GM18526 (cell line): ENCODE measurements around the gene LACTBL1.

Source experiments
- POLR2A ChIP-seq: IDR thresholded peaks from 3 replicates; pipeline ENCODE4 v1.6.1; 2011; ENCODE audit not compliant: insufficient read length; ENCODE audit errors: extremely low read depth

LACTBL1 gene

GRCh38 chr1:22952694-22953056 is 20.0 kb downstream of the LACTBL1 start:
- no peak for TF ChIP-seq POLR2A

GRCh38 chr1:22951796-22952195 is 20.9 kb downstream of the LACTBL1 start:
- TF ChIP-seq POLR2A: no peak

- no peak for TF ChIP-seq POLR2A
These were observed 22.8 kb downstream of the LACTBL1 start for GRCh38 chr1:22949822-22950331.

GRCh38 chr1:22944346-22945055 is 28.2 kb downstream of the LACTBL1 start:
- no peak for TF ChIP-seq POLR2A

GRCh38 chr1:22941257-22941656 is 31.4 kb downstream of the LACTBL1 start:
- TF ChIP-seq POLR2A: no peak

- no peak for TF ChIP-seq POLR2A
These were observed 36.0 kb downstream of the LACTBL1 start for GRCh38 chr1:22936681-22937080.

- no peak for TF ChIP-seq POLR2A
These were observed 37.2 kb downstream of the LACTBL1 start for GRCh38 chr1:22935433-22935832.

GRCh38 chr1:22932803-22933470 is 39.7 kb downstream of the LACTBL1 start:
- no peak for TF ChIP-seq POLR2A

GRCh38 chr1:22930240-22930912 is 42.3 kb downstream of the LACTBL1 start:
- TF ChIP-seq POLR2A: no peak

GRCh38 chr1:22925111-22925510 is 47.6 kb downstream of the LACTBL1 start:
- TF ChIP-seq POLR2A: no peak

GRCh38 chr1:22922640-22923039 is 50.0 kb downstream of the LACTBL1 start:
- no peak for TF ChIP-seq POLR2A

- no peak for TF ChIP-seq POLR2A
These were observed 51.1 kb downstream of the LACTBL1 start for GRCh38 chr1:22921452-22922126.

- TF ChIP-seq POLR2A: no peak
These were observed 51.8 kb downstream of the LACTBL1 start for GRCh38 chr1:22920734-22921451.

- no peak for TF ChIP-seq POLR2A
These were observed 52.5 kb downstream of the LACTBL1 start for GRCh38 chr1:22920026-22920733.

GRCh38 chr1:22919341-22920025 is 53.2 kb downstream of the LACTBL1 start:
- no peak for TF ChIP-seq POLR2A
